GM19463 (cell line): ENCODE results near the gene TXN.
"Not testable (repeated sequence)": the region's sequence is repeated elsewhere in the genome, so short reads cannot be mapped to it uniquely, and the experiment has no call there.

Experiments used
- ATAC-seq: cut with Tn5 transposase; IDR thresholded peaks from one replicate; pipeline ENCODE4 v1.9.1; 2021; ENCODE audit warnings: mild to moderate bottlenecking, moderate library complexity; ENCODE audit not compliant: unreplicated experiment

TXN gene

DNA sequence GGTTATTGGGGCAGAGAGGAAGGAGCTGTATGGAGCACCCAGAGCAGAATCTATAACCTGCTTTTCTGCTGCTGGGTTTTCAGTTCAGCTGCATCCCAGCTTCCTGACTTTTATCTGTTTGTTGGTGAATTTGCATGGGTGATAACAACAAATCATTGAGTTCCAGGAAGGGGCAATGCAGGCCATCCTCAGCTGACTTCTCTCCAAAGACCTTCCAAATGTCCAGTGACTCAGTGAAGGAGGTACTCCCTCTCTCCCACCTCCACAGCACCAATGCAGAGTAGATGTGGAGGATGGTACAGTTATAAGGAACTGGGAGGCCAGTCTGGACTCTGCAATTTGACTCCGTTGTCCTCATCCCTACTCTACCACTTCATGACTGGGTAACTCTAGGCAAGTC, 1.6 kb upstream of the TXN start:
- no peak for ATAC-seq

DNA sequence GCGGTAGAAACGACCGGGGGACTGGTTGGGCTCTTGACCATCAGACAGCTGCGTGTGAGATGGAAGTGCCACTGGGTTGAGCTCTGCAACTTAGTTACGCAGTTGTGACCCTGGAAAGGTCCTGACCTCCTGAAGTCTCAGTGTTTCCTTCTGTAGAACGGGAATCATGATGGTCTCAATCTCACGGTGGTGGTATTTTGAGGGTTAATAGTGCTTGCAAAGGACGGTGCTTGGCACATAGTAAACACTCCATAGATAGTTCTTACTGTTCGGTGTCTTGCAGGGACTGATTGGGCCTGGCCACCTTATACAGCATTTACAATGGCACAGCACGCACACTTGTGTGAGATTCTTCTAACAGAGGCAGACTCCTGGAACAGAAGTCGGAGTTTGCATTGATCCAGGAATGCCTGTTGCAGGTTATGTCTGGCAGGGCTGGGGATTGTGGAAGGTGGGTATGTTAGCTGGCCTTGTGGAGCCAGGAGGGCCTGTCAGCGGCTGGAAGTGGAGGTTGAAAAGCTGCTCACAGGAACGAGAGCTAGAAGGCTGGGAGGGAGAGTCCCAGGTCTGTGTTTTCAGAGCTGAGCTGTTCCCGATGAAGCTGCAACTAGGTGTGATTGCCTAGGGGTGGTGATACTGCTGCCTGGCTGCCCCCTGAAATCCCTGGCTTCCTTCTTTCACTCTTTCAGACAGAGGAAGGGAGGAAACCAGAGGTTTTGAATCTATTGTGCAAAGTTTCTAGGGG, 962 bp upstream of the TXN start:
- no peak for ATAC-seq

DNA sequence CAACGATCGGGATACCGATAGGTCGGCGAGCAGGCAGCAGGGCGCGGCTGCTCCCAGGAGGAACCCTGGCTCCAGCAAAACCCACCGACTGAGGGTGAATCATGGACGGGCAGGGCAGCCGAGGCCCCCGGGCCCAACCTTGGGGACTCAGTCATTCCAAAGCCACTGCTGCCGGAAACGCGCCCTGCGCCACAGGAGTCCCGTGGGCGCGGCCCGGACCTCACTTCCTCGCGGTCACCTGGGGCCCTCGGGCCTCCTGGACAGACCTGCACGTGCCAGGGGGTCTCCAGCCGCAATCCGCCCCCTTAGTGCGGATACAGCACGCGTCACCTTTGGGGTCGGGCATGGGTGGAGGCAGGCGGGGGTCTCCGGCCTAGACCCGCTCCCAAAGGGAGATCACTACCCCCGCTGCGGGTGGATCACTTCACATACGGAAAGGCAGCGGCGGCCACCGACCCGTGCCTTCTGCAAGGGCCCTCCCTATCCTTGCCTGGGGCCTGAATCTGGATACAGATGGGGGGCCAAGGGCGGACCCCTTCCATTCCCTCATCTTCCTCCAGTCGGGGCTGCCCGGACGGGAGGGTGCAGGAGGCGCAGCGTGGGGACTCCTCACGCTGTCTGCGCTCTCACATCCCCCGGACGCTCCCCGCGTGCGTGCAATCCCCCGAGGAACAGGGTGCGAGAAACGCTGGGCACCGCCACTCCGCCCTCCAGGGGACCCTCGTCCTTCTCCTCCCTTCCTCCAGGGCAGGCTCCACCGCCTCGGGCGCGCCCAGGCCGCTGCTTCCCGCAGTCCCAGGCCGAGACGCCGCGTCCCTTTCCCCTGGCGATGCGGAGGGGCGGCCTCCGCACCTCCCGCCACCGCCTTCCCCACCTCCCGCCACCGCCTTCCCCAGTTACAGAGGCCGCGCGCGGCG, 586 bp downstream of the TXN start:
- peak; percentile 8 for ATAC-seq

DNA sequence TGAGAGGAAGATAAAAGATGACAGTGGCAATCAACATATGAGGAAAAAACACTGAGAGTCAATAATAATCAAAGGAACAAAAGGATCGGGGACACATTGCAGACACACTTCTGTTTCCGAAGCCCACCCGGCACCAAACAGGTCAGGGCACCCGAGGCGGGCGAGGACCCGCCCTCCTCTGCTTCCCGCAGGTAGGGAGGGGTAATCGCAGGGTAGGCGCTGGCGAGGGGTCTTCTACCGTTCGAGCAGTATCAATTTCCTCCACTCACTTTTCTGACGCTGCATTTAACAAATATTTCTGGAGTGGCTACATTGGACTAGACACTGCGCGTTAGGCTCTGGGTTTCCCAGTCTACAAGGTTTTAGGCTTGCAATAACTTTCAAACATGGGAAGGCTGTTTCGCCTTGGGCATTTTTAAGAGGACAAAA, 1.3 kb downstream of the TXN start:
- no peak for ATAC-seq

DNA sequence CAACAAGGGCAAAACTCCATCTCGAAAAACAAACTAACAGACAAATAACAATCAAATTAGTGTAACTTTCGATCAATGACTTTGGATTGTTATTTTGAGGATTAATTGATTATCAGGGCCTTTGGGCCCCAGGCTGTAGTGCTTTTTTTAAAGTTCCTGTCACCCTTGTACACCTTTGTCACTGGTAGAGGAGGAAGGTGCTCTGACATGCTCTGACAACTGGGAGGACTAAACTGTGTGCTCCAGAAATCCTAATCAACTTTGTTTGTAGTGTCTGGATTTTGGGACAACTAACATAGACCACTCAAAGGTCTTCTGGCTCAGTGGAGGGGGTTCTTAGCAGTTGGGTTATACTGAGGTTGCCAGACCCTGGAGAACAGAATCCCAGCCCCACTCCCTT, 1.8 kb downstream of the TXN start:
- ATAC-seq: no peak

DNA sequence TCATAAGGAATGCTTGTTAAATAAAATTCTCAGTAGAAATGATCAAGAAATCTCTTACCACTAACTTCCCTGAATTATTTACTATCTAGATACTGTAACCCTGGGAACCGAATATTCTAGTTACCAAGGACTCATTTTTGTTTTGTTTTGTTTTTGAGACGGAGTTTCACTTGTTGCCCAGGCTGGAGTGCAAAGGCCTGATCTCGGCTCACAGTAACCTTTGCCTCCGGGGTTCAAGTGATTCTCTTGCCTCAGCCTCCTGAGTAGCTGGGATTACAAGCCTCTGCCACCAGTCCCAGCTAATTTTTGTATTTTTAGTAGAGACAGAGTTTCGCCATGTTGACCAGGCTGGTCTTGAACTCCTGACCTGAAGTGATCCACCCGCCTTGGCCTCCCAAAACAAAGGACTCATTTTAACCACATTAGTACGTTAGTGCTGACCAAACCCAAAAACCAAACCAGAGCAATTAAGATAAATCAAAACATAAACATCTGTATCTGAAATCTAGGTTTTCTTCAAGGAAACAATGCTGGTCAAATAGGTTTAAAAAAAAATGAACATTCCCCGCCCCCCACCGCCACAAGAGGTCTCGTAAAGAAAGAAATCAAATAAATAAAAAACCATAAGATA, 3.7 kb downstream of the TXN start:
- no peak for ATAC-seq

DNA sequence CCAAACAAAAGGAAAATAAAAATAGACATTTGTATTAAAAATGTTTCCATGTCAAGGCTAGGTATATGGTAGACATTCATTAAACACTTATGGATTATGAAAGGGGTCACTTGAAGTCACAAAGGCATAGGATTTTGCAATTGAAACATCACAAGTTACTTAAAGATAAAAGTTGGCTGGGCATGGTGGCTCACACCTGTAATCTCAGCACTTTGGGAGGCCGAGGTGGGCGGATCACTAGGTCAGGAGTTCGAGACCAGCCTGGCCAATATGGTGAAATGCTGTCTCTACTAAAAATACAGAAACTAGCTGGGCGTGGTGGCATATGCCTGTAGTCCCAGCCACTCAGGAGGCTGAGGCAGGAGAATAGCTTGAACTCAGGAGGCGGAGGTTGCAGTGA, 4.5 kb downstream of the TXN start:
- not testable (repeated sequence) for ATAC-seq

DNA sequence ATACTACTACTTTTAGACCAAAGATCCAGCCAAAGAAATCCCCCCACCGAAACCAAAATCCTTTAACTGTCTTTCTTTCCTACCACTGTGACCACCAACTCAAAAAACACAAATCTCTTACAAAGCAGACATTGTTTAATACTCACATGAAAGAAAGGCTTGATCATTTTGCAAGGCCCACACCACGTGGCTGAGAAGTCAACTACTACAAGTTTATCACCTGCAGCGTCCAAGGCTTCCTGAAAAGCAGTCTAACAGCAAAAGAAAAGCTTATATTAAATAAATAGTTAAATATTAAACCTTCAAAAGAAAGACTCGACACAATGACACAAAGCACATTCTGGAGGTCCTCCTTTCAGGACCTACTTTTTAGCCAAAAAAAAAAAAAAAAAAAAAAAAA, 5.1 kb downstream of the TXN start:
- ATAC-seq: no peak

DNA sequence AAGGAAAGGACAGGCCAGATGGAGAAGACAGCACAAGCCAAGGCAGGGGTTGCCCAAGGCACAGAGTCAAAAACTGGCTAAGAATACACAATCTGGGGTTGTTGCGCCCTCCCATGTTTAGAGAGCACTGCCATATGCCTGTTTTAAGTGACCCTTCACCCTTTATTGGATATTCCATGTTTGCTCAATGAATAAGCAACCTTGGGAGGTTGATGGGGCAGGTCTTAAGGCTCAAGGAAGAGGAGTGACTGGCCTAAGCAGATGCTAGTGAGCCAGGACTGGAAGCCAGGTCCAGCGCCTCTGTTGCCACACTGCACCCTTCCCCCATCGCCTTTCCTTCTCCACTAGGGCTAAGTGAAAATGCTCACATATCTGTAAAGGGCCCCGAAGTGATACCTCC, 6.7 kb downstream of the TXN start:
- ATAC-seq: no peak

DNA sequence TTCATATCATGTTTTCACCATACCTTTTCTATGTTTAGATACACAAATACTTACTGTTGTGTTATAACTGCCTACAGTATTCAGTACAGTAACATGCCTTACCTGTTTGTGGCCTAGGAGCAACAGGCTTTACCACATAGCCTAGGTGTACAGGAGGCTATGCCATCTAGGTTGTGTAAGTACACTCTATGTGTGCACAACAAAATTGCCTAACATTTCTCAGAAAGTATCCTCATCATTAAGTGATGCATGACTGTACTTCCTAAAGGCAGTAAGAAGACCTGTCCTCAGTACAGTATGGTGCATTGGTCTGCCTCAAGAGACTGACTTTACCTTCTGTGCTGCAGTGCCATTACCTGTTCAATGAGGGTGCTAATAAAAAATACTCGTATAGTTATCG, 7.9 kb downstream of the TXN start:
- ATAC-seq: no peak

DNA sequence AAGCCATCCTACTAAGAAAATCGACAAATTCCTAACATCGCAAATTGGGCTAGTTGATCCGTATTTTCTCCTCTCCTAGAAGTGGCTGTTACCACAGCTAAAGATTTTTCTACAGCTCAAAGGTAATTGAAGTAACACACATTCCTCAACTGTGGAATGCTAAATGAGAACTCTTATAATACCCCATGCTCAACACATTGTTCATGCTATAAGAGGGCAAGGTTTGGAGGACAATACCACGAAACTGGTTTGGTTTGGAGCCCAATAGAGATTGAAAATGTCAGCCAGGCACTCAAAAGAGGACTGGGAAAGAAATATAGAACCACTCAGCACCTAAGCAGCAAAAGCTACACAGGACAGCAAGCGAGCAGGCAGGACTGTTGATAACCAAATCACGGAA, 10.1 kb downstream of the TXN start:
- ATAC-seq: no peak

DNA sequence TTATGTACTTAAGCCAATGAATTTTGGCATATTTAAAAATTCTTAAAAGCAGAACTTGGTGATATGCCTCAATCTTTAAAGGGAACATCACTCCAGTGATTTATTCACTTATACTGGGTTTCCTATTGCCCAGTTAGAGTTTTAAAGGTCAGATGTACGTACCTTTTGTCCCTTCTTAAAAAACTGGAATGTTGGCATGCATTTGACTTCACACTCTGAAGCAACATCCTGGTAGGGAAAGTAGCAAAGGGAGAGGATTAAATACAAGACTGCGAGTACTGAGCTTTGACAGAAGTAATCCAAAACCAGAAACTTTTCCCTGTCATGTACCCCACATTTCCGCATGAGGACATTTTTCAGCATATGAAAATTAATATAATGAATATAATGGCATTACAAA, 11.7 kb downstream of the TXN start:
- ATAC-seq: no peak

DNA sequence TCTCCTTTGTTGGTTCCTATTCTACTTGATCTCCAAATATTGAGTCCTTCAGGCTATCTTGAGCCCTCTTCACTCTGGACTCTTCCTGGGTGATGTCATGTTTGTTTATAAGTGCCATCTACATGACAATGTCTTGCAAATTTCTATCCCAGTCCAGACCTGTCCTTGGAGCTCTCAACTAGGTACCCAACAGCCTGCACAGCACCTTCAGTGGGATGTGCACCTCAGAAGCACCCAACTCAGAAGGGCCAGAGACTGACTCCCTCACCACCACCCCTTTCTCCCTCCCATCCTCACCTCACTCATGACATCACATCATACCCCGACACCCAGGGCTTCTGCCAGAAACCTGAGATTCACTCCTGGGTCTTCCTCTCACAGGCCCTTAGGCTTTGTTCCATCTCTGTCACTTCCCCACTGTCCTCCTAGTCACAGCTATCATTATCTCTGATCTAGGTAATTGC, 14.4 kb downstream of the TXN start:
- ATAC-seq: no peak

DNA sequence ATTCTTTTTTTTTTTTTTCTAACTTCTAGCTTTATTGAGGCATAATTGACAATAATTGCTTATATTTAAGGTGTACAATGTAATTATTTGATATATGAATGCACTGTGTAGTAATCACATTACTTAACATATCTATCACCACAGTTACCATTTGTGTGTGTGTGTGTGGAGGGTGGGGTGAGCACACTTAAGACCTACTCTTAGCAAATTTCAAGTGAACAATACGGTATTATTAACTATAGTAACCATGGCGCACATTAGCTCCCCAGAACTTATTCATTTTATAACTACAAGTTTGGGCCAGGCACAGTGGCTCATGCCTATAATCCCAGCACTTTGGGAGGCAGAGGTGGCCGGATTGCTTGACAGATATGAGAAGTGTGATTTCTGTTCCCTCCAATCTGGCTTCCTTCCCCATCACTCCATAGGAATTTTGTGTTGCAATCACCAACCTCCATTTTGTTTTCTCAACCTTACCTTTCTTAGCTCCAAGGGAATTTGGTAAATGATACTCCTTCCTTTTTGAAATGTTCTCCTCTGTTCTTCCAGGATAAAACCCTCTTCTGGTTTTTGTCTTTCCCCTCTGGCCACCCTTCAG, 14.9 kb downstream of the TXN start:
- no peak for ATAC-seq

DNA sequence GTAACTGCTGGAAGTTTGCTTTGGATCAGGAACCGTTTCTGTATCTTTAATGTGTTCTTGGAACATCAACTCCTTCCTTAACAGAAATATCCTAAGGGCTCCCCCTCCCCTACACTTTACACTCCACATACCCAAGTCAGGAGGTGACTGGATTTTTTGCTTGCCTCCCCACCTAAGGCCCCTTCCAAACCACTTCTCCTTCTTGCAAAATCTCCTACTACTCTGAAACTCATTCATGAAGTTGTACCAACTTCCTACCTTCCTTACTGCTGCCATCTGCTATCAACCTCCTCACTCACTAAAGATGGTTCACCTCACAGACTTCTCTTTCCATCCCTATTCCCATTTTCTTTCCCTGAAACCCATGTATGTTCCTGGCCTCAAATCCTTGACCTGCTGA, 16.1 kb downstream of the TXN start:
- ATAC-seq: no peak

DNA sequence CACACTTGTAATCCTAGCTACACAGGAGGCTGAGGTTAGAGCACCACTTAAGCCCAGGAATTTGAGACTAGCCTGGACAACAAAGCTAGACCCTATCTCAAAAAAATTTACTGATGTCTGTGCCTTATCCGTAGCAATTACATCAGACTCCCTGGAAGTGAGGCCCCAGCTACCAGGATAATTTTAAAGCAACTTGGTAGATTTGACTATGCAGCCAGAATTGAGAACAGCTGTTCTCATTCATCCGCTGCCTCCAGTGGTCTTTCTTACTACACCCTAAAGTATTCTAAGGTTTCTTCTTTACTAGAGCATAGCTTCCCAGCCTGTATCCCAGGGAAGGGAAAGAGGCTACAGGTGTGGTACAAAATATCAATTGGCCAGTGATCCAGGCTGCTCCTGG, 28.0 kb downstream of the TXN start:
- no peak for ATAC-seq

DNA sequence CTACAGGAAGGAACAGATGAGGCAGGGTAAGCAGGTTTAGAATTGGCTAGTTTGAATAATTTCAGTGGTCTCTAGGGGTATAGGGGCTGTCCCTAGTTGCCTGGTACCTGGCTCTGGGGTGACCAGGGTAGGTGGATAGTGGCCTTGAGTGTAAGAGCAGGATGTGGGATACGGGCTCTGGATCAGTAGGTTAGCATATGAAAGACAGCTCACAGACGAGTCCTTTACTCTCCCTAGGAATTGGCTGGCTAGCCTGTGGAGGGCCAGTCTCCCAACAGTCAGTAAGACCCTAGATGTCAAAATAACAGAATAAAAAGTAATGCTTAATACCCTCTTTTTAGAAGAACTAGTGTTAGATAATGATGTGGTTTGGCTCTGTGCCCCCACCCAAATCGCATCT, 31.7 kb downstream of the TXN start:
- no peak for ATAC-seq

DNA sequence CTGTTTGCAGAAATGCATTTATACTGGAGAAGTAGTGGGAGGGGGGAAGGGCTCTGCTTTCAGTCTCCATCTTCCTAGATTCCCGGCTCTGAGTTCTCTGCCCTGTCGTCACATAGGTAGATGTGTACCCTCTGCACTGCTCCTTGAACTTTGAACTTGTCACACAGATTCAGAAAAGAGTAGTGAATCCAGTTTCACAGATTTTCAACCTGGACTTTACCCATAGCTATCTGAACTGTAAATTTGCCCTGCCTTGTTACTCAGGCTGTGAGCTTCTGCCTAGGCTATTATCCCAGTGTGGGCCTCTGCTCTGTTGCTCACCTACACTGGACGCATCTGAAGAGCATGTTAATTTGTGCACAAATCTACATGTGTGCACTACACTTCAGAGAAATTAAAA, 35.5 kb downstream of the TXN start:
- ATAC-seq: no peak

DNA sequence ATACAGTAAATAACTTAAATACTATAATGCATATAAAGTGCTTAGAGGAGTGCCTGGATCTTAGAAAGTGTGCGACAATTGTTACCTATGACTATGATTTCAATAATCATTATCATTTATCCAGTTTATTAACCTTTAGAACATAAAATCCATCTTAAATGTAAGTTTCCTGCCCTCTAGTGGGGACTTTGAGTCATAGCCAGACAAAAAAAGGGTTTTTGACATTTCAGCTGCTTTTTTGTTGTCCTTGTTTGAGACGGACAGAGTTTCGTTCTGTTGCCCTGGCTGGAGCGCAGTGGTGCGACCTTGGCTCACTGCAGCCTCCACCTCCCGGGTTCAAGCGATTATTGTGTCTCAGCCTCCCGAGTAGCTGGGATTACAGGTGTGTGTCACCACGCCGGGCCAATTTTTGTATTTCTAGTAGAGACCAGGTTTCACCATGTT, 38.6 kb downstream of the TXN start:
- no peak for ATAC-seq

DNA sequence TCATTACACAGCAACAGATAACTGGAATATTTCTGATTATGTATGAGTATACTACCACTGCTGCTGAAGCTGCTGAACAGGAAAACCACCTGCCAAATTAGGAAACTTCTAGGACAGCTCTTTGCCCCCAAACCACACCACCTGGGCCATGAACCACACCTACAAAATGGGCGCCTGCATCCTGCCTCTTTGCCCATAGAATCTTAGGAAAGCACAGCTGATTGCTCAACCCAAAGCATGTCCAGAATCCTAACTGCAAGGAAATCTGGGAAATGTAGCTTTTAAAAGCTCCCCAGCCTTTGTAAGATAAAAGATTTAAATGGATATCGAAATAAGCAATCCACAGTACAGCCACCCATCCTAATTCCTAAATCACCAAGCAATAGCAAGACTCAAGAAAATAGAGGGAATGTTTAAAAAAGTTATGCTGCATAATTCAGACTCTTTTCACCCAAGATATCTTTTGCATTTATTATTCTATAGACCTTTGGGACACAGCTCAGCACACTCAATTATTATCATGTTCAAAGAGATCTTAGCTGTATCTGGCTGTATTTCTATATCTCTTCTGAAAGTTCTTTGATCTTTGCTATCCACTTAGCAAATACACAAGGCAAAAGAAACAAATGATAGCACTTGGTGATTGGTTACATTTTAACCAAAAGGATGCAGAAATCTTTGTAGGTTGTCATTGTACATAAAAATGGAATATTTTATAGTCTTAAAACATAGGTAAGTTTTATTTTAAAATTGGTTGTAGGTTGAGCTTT, 41.5 kb downstream of the TXN start:
- no peak for ATAC-seq

DNA sequence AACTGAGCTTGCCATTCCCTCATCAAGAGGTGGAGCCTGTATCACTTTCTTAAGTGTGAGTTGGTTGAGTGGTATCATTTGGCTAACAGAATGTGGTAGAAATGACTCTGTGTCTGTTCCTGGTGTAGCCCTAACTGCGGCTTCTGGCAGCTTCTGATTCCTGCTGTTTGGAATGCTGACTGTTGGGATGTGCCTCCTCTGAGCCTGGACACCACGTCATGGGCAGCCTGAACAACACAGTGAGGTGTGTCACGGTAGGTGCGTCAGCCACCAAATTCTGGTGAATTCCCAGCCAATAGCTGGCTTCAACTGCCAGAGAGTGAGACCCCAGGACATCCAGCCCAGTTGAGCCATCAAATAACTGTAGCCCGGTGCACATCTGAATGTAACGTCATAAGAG, 42.2 kb downstream of the TXN start:
- no peak for ATAC-seq
